A673 (cell line): ENCODE data around the gene UFSP2.

Experiments
- EZH2 ChIP-seq: fragments of 200-600 bp; sonication (generic); IDR thresholded peaks from 2 replicates; pipeline ENCODE4 v1.6.1; 2017; ENCODE audit warnings: borderline replicate concordance, low read depth, mild to moderate bottlenecking, mixed read lengths, antibody characterized with exemption, low read length; ENCODE audit not compliant: poor library complexity, severe bottlenecking
- TF ChIP-seq, protein P1 (sequence below): fragments of 300-800, 200-600 bp; sonication (generic); conservative IDR thresholded peaks from 2 replicates; pipeline ENCODE4 v1.5.1; 2017; ENCODE audit warnings: low read depth, mild to moderate bottlenecking, antibody characterized with exemption, low read length, moderate library complexity, mixed read lengths

DNA sequence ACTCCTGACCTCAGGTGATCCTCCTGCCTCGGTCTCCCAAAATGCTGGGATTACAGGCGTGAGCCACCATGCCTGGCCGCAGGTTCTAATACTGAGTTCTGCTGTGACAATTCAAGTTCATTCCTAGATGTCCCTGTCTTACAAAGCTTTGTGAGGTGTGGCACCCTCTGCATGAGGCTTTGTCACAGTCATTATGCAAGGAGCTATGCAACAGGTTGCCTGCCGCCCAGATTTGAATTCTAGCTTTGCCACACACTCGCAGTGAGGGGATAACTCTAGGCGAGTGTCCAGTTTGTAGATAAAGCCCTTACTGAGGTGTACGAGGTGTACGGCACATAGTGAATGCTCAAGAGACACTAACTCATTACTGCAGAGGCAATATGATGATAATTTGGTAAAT is 42.2 kb upstream of the UFSP2 start:
- TF ChIP-seq, protein P1, sequence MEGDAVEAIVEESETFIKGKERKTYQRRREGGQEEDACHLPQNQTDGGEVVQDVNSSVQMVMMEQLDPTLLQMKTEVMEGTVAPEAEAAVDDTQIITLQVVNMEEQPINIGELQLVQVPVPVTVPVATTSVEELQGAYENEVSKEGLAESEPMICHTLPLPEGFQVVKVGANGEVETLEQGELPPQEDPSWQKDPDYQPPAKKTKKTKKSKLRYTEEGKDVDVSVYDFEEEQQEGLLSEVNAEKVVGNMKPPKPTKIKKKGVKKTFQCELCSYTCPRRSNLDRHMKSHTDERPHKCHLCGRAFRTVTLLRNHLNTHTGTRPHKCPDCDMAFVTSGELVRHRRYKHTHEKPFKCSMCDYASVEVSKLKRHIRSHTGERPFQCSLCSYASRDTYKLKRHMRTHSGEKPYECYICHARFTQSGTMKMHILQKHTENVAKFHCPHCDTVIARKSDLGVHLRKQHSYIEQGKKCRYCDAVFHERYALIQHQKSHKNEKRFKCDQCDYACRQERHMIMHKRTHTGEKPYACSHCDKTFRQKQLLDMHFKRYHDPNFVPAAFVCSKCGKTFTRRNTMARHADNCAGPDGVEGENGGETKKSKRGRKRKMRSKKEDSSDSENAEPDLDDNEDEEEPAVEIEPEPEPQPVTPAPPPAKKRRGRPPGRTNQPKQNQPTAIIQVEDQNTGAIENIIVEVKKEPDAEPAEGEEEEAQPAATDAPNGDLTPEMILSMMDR = no peak
- TF ChIP-seq EZH2 = no peak
